A549 (cell line): ENCODE measurements around the gene LIMCH1. TPM values are rescaled to one million over a fixed set of nuclear protein-coding genes. Genes with fewer than 3 reads are reported as not detected.

ENCODE experiments used
- ATAC-seq, 2 experiments: fragments of 200-7000 bp in 1 of 2; fragments of >200 bp in 1 of 2; cut with Nextera tagmentation in 1 of 2; cut with Tn5 transposase in 1 of 2; 3 replicates each; pipeline versions ENCODE4 v1.8.0 to v1.9.1; 2018 to 2020; ENCODE audit warnings: mild to moderate bottlenecking in 1 of 2, moderate library complexity in 1 of 2
- CTCF ChIA-PET: fragments of 300-600 bp; sonication (Branson Sonifier 250); formaldehyde crosslinking; extraction: SDS; loops from one replicate; lab custom pipeline; 2021; ENCODE audit warnings: antibody characterized with exemption, inconsistent platforms; lab: Yijun Ruan, JAX
- POLR2A ChIA-PET: fragments of 350-600 bp; formaldehyde crosslinking; extraction: SDS; loops from one replicate; lab custom pipeline; 2021; ENCODE audit warnings: antibody characterized with exemption, inconsistent platforms; lab: Yijun Ruan, JAX
- DNase-seq, 2 experiments: peaks; one replicate each; pipeline versions ENCODE4 v3.0.0 to v3.0.0-alpha.2; 2011 to 2016; ENCODE audit warnings: low read depth in 1 of 2, low spot score in 1 of 2
- FAIRE-seq: peaks from 2 replicates; lab custom pipeline; 2011; peaks lifted over from hg19 to GRCh38; lab: Jason Lieb, UNC
- H3K27ac ChIP-seq, 2 experiments: fragments of >200 bp; sonication (Bioruptor Twin); formaldehyde crosslinking; 3 replicates each; pipeline ENCODE4 v1.5.1; 2016 to 2017
- H3K4me1 ChIP-seq: fragments of >200 bp; sonication (Bioruptor Twin); formaldehyde crosslinking; 3 replicates; pipeline ENCODE4 v1.6.1; 2016
- H3K4me2 ChIP-seq: fragments of >200 bp; sonication (Bioruptor Twin); formaldehyde crosslinking; 3 replicates; pipeline ENCODE4 v1.6.1; 2016
- H3K4me3 ChIP-seq: fragments of >200 bp; sonication (Bioruptor Twin); formaldehyde crosslinking; 3 replicates; pipeline ENCODE4 v1.5.1; 2016
- H3K9me3 ChIP-seq: fragments of >200 bp; sonication (Bioruptor Twin); formaldehyde crosslinking; 3 replicates; pipeline ENCODE4 v1.6.1; 2016
- CHD2 ChIP-seq: fragments of 150-350 bp; IDR thresholded peaks from 2 replicates; pipeline ENCODE4 v1.6.1; 2014; ENCODE audit warnings: low read length; ENCODE audit not compliant: partially characterized antibody
- CHD4 ChIP-seq: fragments of 200-600 bp; sonication (generic); IDR thresholded peaks from 2 replicates; pipeline ENCODE4 v1.6.1; 2016; ENCODE audit warnings: antibody characterized with exemption, mild to moderate bottlenecking, borderline replicate concordance
- E2F6 ChIP-seq: IDR thresholded peaks from 2 replicates; pipeline ENCODE4 v1.6.1; 2012; ENCODE audit warnings: low read depth, borderline replicate concordance
- EHMT2 ChIP-seq: fragments of 200-600 bp; sonication (generic); IDR thresholded peaks from 2 replicates; pipeline ENCODE4 v1.6.1; 2016; ENCODE audit warnings: antibody characterized with exemption, low read depth, mild to moderate bottlenecking, moderate library complexity
- EP300 ChIP-seq, 2 experiments: fragments of >200 bp; sonication (Bioruptor Twin); formaldehyde crosslinking; IDR thresholded peaks; 2 replicates in 1 of 2; 3 replicates in 1 of 2; pipeline ENCODE4 v1.6.1; 2016 to 2017
- FOSB ChIP-seq: fragments of 250-450 bp; sonication (Bioruptor Pico); IDR thresholded peaks from 2 replicates; pipeline ENCODE4 v1.5.0; 2020; ENCODE audit warnings: mild to moderate bottlenecking, moderate library complexity
- FOXS1 ChIP-seq: fragments of 250-450 bp; sonication (Bioruptor Pico); IDR thresholded peaks from 2 replicates; pipeline ENCODE4 v1.5.0; 2020; ENCODE audit warnings: mild to moderate bottlenecking, moderate library complexity
- HOXA7 ChIP-seq: fragments of 250-450 bp; sonication (Bioruptor Pico); IDR thresholded peaks from 2 replicates; pipeline ENCODE4 v1.5.0; 2020; ENCODE audit warnings: mild to moderate bottlenecking, moderate library complexity
- HOXB5 ChIP-seq: fragments of 250-450 bp; sonication (Bioruptor Pico); IDR thresholded peaks from 2 replicates; pipeline ENCODE4 v1.5.0; 2020; ENCODE audit warnings: mild to moderate bottlenecking, moderate library complexity
- JUN ChIP-seq, 2 experiments: fragments of >200 bp; sonication (Bioruptor Twin); formaldehyde crosslinking; IDR thresholded peaks; 2 replicates in 1 of 2; 3 replicates in 1 of 2; pipeline ENCODE4 v1.6.1; 2016 to 2017
- MAZ ChIP-seq: fragments of 150-350 bp; IDR thresholded peaks from 2 replicates; pipeline ENCODE4 v1.6.1; 2014; ENCODE audit warnings: antibody characterized with exemption, low read depth, low read length, borderline replicate concordance
- MYC ChIP-seq: IDR thresholded peaks from 2 replicates; pipeline ENCODE4 v1.6.1; 2012; ENCODE audit warnings: mild to moderate bottlenecking, inconsistent platforms, low read length, improper control_type of control experiment, borderline replicate concordance
- NFE2L2 ChIP-seq: fragments of 150-350 bp; conservative IDR thresholded peaks from 2 replicates; pipeline ENCODE4 v1.6.1; 2014; ENCODE audit warnings: low read length
- NPAS2 ChIP-seq: fragments of 250-450 bp; sonication (Bioruptor Pico); IDR thresholded peaks from 2 replicates; pipeline ENCODE4 v1.8.0; 2022; ENCODE audit warnings: mild to moderate bottlenecking, moderate library complexity, borderline replicate concordance
- NR3C1 ChIP-seq: fragments of >200 bp; sonication (Bioruptor Twin); formaldehyde crosslinking; IDR thresholded peaks from 3 replicates; pipeline ENCODE4 v1.6.1; 2017
- PHF8 ChIP-seq: fragments of 200-600 bp; sonication (generic); IDR thresholded peaks from 2 replicates; pipeline ENCODE4 v1.6.1; 2016; ENCODE audit warnings: low read depth, mild to moderate bottlenecking, antibody characterized with exemption, moderate library complexity, borderline replicate concordance
- POLR2A ChIP-seq: IDR thresholded peaks from 2 replicates; pipeline ENCODE4 v1.6.1; 2012; ENCODE audit warnings: mild to moderate bottlenecking, low read length
- RARB ChIP-seq: fragments of 250-450 bp; sonication (Bioruptor Pico); IDR thresholded peaks from 2 replicates; pipeline ENCODE4 v1.8.0; 2021; ENCODE audit warnings: mild to moderate bottlenecking, moderate library complexity
- SMC3 ChIP-seq: fragments of >200 bp; sonication (Bioruptor Twin); formaldehyde crosslinking; IDR thresholded peaks from 3 replicates; pipeline ENCODE4 v1.6.1; 2018; ENCODE audit warnings: inconsistent platforms
- SREBF2 ChIP-seq: fragments of 450-650 bp; IDR thresholded peaks from 2 replicates; pipeline ENCODE4 v1.6.1; 2014; ENCODE audit warnings: mild to moderate bottlenecking, moderate library complexity
- ZFP36 ChIP-seq: fragments of 450-650 bp; IDR thresholded peaks from 2 replicates; pipeline ENCODE4 v1.6.1; 2014; ENCODE audit warnings: borderline replicate concordance; ENCODE audit not compliant: partially characterized antibody
- ZSCAN20 ChIP-seq: fragments of 250-450 bp; sonication (Bioruptor Pico); IDR thresholded peaks from 2 replicates; pipeline ENCODE4 v1.8.0; 2022; ENCODE audit warnings: mild to moderate bottlenecking, moderate library complexity
- WGBS: methylation state at CpG from one replicate; pipeline ENCODE4 v1.1.6; 2017; ENCODE audit errors: missing lambda C conversion rate; 5-methylcytosine and 5-hydroxymethylcytosine counted together
- polyA plus RNA-seq, 4 experiments: library from polyadenylated mRNA; depleted of rRNA in 3 of 4; stranded (reverse); fragments of >200 nt; fragmentation: RNase III in 1 of 4; extraction: RNeasy Plus Mini Kit Qiagen cat#74134 plus additional on column Dnase treatment in 1 of 4; gene quantifications; 2 replicates in 3 of 4; 3 replicates in 1 of 4; pipeline ENCODE4 v1.2.3, GENCODE V29; 2011 to 2017
- TF ChIP-seq, protein P1 (sequence below): fragments of >200 bp; sonication (Bioruptor Twin); formaldehyde crosslinking; IDR thresholded peaks from 3 replicates; pipeline ENCODE4 v1.5.1; 2016
- TF ChIP-seq, protein P2 (sequence below): IDR thresholded peaks from 2 replicates; pipeline ENCODE4 v1.6.1; 2012
- TF ChIP-seq, protein P3 (sequence below): fragments of 450-650 bp; IDR thresholded peaks from 2 replicates; pipeline ENCODE4 v1.6.1; 2014; ENCODE audit warnings: antibody characterized with exemption

Gene LIMCH1
- polyA plus RNA-seq, 2 of the 4 experiments (the other 2 are of a cell fraction), result 52.9 to 88.9 TPM

- no peak for TF ChIP-seq FOSB (CRISPR knock-in tag)
- TF ChIP-seq ZFP36, result no peak
- TF ChIP-seq JUN (IDR thresholded peaks at IDR 0.05), result no peak
- TF ChIP-seq, protein P1, sequence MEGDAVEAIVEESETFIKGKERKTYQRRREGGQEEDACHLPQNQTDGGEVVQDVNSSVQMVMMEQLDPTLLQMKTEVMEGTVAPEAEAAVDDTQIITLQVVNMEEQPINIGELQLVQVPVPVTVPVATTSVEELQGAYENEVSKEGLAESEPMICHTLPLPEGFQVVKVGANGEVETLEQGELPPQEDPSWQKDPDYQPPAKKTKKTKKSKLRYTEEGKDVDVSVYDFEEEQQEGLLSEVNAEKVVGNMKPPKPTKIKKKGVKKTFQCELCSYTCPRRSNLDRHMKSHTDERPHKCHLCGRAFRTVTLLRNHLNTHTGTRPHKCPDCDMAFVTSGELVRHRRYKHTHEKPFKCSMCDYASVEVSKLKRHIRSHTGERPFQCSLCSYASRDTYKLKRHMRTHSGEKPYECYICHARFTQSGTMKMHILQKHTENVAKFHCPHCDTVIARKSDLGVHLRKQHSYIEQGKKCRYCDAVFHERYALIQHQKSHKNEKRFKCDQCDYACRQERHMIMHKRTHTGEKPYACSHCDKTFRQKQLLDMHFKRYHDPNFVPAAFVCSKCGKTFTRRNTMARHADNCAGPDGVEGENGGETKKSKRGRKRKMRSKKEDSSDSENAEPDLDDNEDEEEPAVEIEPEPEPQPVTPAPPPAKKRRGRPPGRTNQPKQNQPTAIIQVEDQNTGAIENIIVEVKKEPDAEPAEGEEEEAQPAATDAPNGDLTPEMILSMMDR, result no peak
- TF ChIP-seq HOXB5 (CRISPR knock-in tag), result no peak
- TF ChIP-seq, all 56 proteins: peak for 0
Observed at GRCh38 chr4:41715155-41715554, 177.2 kb downstream of the LIMCH1 start (continued).

DNA sequence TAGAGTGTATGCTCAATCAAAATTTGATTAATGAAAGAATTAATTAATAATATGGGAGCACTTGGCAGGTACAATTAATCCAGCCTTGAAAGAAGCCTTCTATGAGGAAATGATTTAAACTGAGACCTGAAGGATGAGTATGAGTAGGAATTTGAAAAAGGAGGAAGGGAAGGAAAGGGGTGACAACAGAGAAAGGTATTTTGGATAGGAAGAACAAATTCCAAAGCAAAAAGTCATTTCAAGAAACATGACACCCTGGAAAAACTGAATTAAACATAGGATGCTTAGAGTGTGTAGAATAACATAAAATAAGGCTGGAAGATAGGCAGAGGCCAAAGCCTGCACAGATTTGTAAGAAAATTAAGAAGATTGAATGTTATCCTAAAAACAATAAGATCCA lies 180.9 kb downstream of the LIMCH1 start:
- DNase-seq, result no peak
- FAIRE-seq, result no peak
- ChIA-PET CTCF (interaction anchor here (1.5 kb wide), 1 partner anchor 10 kb away, joined by 4 read pairs; no protein-coding TSS in a partner anchor), POLR2A (no interaction called here)
- Histone ChIP-seq H3K4me3 (no peak overlapping the region), H3K4me2 (no peak overlapping the region; the same call in 2 of the 3 replicates), H3K27ac (no peak overlapping the region), H3K4me1 (peaks cover 4% of the 10 kb centered on the region; the same call in 1 of the 3 replicates)
- no peak for ATAC-seq
- TF ChIP-seq SREBF2 (no peak), E2F6 (no peak), SMC3 (no peak), CHD2 (no peak), MYC (no peak), EP300 (IDR thresholded peaks at IDR 0.05) (no peak), NFE2L2 (no peak), HOXA7 (no peak), NPAS2 (CRISPR knock-in tag) (no peak), ZSCAN20 (CRISPR knock-in tag) (no peak), POLR2A (no peak), RARB (CRISPR knock-in tag) (no peak), PHF8 (no peak)
- TF ChIP-seq, protein P2, sequence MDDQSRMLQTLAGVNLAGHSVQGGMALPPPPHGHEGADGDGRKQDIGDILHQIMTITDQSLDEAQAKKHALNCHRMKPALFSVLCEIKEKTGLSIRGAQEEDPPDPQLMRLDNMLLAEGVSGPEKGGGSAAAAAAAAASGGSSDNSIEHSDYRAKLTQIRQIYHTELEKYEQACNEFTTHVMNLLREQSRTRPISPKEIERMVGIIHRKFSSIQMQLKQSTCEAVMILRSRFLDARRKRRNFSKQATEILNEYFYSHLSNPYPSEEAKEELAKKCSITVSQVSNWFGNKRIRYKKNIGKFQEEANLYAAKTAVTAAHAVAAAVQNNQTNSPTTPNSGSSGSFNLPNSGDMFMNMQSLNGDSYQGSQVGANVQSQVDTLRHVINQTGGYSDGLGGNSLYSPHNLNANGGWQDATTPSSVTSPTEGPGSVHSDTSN, result no peak
- TF ChIP-seq, protein P1, result no peak
- TF ChIP-seq, all 56 proteins: peak for 0
- no peaks in the 10 kb centered on the region for H3K9me3 ChIP-seq

GRCh38 chr4:41719417-41719816 lies 181.5 kb downstream of the LIMCH1 start:
- H3K4me1 ChIP-seq, result peaks cover 4% of the 10 kb centered on the region; the same call in 1 of the 3 replicates
- H3K9me3 ChIP-seq, result no peaks in the 10 kb centered on the region
- H3K4me2 ChIP-seq, result no peak overlapping the region
- DNase-seq (no peak), FAIRE-seq (no peak), ATAC-seq (no peak)
- ChIA-PET CTCF (interaction anchor here (0.8 kb wide), 1 partner anchor 164 kb away, joined by 4 read pairs; no protein-coding TSS in a partner anchor), POLR2A (no interaction called here)
- H3K27ac ChIP-seq, result no peak overlapping the region
- 43% methylated on average over 2 of the region's 2 CpGs for WGBS
- no peak for TF ChIP-seq NR3C1
- TF ChIP-seq CHD4, result no peak
- TF ChIP-seq FOXS1 (CRISPR knock-in tag), result no peak
- TF ChIP-seq, protein P3, sequence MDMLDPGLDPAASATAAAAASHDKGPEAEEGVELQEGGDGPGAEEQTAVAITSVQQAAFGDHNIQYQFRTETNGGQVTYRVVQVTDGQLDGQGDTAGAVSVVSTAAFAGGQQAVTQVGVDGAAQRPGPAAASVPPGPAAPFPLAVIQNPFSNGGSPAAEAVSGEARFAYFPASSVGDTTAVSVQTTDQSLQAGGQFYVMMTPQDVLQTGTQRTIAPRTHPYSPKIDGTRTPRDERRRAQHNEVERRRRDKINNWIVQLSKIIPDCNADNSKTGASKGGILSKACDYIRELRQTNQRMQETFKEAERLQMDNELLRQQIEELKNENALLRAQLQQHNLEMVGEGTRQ, result no peak
- TF ChIP-seq, protein P1, result no peak
- no peak for TF ChIP-seq FOSB (CRISPR knock-in tag)
- no peak for TF ChIP-seq CHD2
- TF ChIP-seq EHMT2, result no peak
- no peak for TF ChIP-seq MAZ
- no peak overlapping the region for H3K4me3 ChIP-seq
